ENCODE measurements around the gene ANKH.

DNA sequence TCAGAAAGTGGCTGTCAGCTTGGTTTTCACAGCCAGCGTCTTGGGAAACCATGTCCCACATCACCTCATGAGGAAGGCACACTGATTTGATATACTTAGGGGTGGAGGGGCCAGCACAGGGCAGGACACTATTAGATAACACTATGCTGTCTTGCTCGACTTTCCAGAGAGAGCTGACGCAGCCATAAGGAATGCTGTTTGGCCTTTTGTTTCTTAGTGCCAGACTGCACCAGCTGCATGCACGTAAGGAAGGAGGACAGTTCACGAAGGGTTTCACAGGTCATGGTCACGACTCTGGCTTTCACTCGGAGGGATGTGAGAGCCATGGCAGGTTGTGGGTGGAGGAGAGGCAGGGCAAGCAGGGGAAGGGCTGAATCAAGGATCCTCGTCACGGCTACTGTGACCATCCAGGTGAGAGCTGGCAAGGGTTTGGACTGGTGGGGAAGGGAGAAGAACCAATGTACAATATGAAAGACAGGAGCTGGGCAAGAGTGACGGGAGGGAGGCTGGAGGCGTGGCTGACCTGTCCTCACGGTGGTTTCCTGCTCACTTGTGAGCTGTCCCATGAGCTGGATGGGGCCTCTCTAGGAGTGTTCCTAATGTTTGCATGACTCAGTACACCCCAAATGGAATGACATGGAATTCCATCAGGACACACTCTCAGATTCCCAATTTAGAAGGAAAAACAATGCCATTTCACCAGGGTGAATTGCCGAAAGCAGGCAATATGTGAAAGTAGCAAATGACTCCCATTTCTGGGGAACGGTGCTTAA, 145.3 kb downstream of the ANKH start:
- no peak for TF ChIP-seq CREB1 (IDR thresholded peaks at IDR 0.05; ENCODE audit: low read depth)
- no peak for TF ChIP-seq SMARCA5 (IDR thresholded peaks at IDR 0.05)
- no peak for TF ChIP-seq JUND (IDR thresholded peaks at IDR 0.05; ENCODE audit: low read depth, low read length)
- TF ChIP-seq, protein P1, sequence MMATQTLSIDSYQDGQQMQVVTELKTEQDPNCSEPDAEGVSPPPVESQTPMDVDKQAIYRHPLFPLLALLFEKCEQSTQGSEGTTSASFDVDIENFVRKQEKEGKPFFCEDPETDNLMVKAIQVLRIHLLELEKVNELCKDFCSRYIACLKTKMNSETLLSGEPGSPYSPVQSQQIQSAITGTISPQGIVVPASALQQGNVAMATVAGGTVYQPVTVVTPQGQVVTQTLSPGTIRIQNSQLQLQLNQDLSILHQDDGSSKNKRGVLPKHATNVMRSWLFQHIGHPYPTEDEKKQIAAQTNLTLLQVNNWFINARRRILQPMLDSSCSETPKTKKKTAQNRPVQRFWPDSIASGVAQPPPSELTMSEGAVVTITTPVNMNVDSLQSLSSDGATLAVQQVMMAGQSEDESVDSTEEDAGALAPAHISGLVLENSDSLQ (IDR thresholded peaks at IDR 0.05): no peak
- TF ChIP-seq, protein P2, sequence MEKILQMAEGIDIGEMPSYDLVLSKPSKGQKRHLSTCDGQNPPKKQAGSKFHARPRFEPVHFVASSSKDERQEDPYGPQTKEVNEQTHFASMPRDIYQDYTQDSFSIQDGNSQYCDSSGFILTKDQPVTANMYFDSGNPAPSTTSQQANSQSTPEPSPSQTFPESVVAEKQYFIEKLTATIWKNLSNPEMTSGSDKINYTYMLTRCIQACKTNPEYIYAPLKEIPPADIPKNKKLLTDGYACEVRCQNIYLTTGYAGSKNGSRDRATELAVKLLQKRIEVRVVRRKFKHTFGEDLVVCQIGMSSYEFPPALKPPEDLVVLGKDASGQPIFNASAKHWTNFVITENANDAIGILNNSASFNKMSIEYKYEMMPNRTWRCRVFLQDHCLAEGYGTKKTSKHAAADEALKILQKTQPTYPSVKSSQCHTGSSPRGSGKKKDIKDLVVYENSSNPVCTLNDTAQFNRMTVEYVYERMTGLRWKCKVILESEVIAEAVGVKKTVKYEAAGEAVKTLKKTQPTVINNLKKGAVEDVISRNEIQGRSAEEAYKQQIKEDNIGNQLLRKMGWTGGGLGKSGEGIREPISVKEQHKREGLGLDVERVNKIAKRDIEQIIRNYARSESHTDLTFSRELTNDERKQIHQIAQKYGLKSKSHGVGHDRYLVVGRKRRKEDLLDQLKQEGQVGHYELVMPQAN (conservative IDR thresholded peaks at IDR 0.05): no peak
- TF ChIP-seq, protein P3, sequence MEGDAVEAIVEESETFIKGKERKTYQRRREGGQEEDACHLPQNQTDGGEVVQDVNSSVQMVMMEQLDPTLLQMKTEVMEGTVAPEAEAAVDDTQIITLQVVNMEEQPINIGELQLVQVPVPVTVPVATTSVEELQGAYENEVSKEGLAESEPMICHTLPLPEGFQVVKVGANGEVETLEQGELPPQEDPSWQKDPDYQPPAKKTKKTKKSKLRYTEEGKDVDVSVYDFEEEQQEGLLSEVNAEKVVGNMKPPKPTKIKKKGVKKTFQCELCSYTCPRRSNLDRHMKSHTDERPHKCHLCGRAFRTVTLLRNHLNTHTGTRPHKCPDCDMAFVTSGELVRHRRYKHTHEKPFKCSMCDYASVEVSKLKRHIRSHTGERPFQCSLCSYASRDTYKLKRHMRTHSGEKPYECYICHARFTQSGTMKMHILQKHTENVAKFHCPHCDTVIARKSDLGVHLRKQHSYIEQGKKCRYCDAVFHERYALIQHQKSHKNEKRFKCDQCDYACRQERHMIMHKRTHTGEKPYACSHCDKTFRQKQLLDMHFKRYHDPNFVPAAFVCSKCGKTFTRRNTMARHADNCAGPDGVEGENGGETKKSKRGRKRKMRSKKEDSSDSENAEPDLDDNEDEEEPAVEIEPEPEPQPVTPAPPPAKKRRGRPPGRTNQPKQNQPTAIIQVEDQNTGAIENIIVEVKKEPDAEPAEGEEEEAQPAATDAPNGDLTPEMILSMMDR (IDR thresholded peaks at IDR 0.05 in 2 of 3, conservative IDR thresholded peaks at IDR 0.05 in 1 of 3; ENCODE audit: control insufficient read depth in 2 of 3, extremely low read depth in 1 of 3, insufficient read depth in 1 of 3, low read depth in 3 of 3, low read length in 3 of 3): no peak
- TF ChIP-seq SRF (IDR thresholded peaks at IDR 0.05; ENCODE audit: low read depth in 2 of 2, low read length in 2 of 2): no peak
- no peak for TF ChIP-seq POLR2AphosphoS5 (IDR thresholded peaks at IDR 0.05; ENCODE audit: low read length)
- TF ChIP-seq ZNF274 (IDR thresholded peaks at IDR 0.05; ENCODE audit: insufficient read depth, insufficient read length): no peak
- TF ChIP-seq CBX5 (IDR thresholded peaks at IDR 0.05; ENCODE audit: low read depth): no peak

All from GM12878 (cell line).